ENCODE data around the gene ZNRF3. TPM values are rescaled to one million over a fixed set of nuclear protein-coding genes. Genes with fewer than 3 reads are reported as not detected.

The ZNRF3 gene
- total RNA-seq, 4 donors from 2014 or later, result 1.7 to 8.1 (median 4.8) TPM

GRCh38 chr22:28931844-28932567, 48.6 kb downstream of the ZNRF3 start:
- TF ChIP-seq CTCF (IDR thresholded peaks at IDR 0.05; ENCODE audit: low read depth), result no peak

- no peak for TF ChIP-seq CTCF (IDR thresholded peaks at IDR 0.05; ENCODE audit: low read depth)
These were observed 49.9 kb downstream of the ZNRF3 start for GRCh38 chr22:28933321-28933720.

GRCh38 chr22:28934026-28934425, 50.7 kb downstream of the ZNRF3 start:
- TF ChIP-seq CTCF (IDR thresholded peaks at IDR 0.05; ENCODE audit: low read depth), result no peak

GRCh38 chr22:28935140-28935539, 51.8 kb downstream of the ZNRF3 start:
- TF ChIP-seq CTCF (IDR thresholded peaks at IDR 0.05; ENCODE audit: low read depth), result no peak

- TF ChIP-seq CTCF (IDR thresholded peaks at IDR 0.05; ENCODE audit: low read depth), result no peak
These were observed 52.3 kb downstream of the ZNRF3 start for GRCh38 chr22:28935713-28936112.

GRCh38 chr22:28936200-28936599, 52.8 kb downstream of the ZNRF3 start:
- no peak for TF ChIP-seq CTCF (IDR thresholded peaks at IDR 0.05; ENCODE audit: low read depth)

GRCh38 chr22:28937206-28938025, 54.0 kb downstream of the ZNRF3 start:
- no peak for TF ChIP-seq CTCF (IDR thresholded peaks at IDR 0.05; ENCODE audit: low read depth)
